Muscle of arm (tissue), 12 donors: ENCODE results near the gene NAXD. TPM values are rescaled to one million over a fixed set of nuclear protein-coding genes. Genes with fewer than 3 reads are reported as not detected.

Experiments used
- polyA plus RNA-seq, 12 donors: library from polyadenylated mRNA; unstranded; fragments of 120-200 nt; gene quantifications; one replicate each; pipeline ENCODE4 v1.2.1, GENCODE V29; 2013; ENCODE audit not compliant: insufficient read length in 12 of 12

The NAXD gene
- polyA plus RNA-seq, 12 donors, result 22.9 to 30.6 (median 27.5) TPM; not detected in 1

Other genes starting within 250 kb of the NAXD start
- gene RAB20, start 53.8 kb upstream of the NAXD start, polyA plus RNA-seq, result 1 to 10 TPM in 11 of 12 donors, not detected in 1; 1.4 to 7.3 (median 2.3) TPM
- gene CARS2, start 90.6 kb downstream of the NAXD start, polyA plus RNA-seq, result 10 to 100 TPM in 11 of 12 donors, not detected in 1; 36.5 to 89.1 (median 51.6) TPM
- gene ING1, start 98.2 kb downstream of the NAXD start, polyA plus RNA-seq, result 10 to 100 TPM in 9 of 12 donors, 1 to 10 TPM in 2, not detected in 1; 9.2 to 21.9 (median 10.7) TPM